ENCODE measurements around the gene ITGB3.
A peak's percentile ranks its signal among the peaks of the same experiment; 100 is the strongest.
"Not testable (repeated sequence)": the region's sequence is repeated elsewhere in the genome, so short reads cannot be mapped to it uniquely, and the experiment has no call there.

The ITGB3 gene

DNA sequence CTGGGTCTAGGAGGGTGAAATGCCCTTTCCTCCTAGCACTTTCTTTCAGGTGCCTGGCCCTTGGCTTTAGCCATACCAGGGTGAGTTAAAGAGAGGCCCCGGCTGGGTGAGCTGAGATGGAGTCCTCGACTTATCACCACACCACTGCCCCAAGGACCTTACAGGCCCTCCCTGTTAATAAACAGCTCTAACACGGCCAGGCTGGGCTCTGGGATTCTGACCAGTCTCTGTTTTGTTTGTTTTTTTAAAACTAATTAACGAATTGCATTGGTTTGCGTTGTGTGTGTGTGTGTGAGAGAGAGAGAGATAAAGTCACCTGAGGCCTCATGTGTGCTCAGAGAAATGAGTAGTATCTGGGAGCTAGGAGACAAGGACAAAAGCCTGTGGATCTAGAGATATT lies 30.2 kb upstream of the ITGB3 start:
- DNase-seq = no peak

DNA sequence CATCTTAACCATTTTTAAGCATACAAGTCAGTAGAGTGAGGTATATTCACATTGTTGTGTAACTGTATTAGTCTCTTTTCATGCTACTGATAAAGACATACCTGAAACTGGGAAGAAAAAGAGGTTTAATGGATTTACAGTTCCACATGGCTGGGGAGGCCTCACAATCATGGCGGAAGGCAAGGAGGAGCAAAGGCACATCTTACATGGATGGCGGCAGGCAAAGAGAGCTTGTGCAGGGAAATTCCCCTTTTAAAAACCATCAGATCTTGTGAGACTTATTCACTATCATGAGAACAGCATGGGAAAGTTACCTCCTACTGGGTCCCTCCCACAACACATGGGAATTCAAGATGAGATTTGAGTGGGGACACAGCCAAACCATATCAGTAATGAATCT lies 29.6 kb upstream of the ITGB3 start:
- not testable (repeated sequence) for DNase-seq

DNA sequence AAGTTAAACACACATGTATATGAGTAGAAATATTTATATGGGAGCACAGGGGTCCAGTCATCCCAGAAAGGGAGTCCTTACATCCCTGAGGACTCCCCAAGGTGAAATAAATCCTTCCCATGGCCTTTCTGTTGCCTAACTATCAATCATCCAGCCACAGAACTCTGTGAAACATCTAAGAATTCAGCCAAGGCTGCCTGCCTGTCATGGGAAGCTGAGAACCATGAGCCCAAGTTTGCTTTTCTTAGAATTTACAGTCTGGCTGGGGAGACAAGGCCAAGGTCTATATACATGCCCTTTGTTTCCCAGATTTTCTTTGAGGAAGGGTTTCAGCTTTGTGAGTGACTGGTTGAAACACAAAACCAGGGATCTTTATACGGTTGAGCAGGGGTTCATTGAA lies 28.7 kb upstream of the ITGB3 start:
- DNase-seq = no peak

DNA sequence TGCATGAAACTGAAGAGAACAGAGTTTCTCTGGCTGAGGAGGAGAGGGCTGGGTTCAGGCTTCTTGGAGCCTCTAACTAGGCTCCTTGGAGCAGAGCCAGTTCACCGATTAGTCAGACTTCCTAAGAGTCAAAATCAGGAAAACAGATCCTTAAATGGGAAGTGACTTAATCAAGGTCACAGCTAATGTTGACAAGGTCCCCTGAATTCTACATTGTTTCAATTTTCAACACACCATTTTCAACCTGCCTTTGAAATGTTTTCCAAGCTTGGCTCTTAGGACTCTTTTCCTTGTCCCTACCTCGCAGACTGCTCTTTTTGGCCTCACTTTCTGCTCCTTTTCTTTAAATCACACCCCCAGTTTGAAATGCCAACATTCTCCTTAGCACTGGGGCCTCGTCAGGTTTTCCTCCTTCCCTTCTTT lies 28.2 kb upstream of the ITGB3 start:
- no peak for DNase-seq

DNA sequence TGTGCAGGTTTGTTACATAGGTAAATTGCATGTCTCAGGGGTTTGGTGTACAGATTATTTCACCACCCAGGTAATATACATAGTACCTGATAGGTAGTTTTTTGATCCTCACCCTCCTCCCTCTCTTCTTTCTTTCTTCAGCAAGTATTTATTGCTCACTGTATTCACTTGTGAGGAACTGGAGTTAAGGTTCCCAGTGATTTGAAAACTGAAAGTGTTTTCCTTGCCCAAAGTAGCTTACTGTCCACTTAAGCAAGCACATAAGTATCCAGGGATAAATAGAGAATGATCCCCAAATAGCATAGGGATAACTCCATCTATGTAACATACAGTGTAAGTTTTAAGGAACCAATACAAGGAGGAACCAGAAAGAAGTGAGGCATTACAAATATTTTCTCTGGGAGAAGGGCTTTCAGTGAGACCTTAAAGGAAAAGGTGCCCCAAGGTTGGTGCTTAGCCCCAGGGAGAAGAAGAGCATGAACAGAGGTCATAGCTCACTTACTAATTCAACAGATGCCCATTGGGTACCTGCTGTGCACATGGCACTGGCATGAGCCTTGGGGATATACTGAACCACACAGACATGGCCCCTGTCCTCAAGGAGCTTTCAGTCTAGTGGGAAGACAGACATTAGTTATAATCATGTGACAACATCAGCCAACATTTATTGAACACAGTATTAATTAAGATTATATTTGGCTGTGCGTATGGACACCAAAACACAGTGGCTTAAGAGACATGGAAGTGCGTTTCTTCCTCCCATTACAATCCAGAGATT lies 27.5 kb upstream of the ITGB3 start:
- no peak for DNase-seq

DNA sequence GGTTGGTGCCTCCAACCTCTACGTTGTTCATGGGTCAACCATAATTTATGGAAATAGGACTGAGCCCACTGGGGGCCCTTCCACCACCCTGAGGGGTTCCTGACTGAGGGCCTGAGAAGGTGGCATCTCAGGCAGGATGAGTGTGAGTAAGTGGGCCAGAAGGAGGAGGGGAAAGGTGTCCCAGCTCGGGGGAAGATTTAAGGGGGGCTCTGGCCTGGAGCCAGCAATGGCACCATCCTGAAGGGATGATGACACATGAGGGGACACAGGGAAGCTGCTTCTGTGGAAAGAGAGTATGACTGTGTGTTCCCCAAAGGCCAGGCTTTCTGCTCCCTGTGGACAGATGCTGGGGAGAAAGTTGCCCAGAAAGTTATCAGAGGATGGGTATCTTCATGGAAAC lies 25.8 kb upstream of the ITGB3 start:
- DNase-seq = no peak

DNA sequence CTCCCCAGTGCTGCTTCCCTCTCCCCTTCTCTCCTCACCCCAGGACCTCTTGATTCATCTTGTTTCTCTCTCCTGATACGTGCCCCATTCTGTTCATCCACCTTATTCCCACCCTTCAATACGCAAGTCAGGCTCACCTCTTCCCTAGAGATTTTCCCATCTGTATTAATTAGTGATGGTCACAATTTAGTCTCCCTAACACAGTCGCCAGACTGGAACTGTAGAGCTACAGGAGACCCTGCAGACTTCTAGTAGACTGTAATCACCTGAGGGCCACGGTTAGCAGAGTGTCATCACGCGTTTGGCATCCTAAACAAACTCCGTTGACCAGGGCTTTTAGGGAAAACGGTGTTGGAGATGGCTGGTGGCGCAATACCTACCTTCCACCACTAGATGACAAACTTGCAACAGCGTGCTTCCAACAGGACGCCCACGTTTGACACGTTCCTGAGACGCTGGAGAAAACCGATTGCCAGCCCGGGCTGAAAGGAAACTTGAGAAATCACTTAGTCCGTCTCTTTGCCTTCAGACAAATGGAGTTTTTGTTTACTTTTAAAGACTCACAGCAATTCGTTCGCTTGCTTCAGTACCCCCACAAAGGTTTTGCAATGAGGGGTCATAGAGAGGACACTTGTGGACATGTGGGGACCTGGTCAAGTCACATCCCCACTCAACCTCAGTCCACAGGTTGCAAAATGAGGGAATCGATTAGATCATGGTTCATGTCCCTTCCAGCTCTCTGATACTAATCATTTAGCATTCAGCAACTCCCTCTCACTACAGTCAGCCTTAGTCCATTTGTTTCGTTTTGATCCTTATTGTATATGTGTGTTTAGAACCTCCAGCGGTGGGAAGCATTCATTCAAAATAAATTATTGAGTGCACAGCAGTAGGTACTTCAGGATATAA lies 23.8 kb upstream of the ITGB3 start:
- peak; percentile 12 to 44 (median 24) for DNase-seq

DNA sequence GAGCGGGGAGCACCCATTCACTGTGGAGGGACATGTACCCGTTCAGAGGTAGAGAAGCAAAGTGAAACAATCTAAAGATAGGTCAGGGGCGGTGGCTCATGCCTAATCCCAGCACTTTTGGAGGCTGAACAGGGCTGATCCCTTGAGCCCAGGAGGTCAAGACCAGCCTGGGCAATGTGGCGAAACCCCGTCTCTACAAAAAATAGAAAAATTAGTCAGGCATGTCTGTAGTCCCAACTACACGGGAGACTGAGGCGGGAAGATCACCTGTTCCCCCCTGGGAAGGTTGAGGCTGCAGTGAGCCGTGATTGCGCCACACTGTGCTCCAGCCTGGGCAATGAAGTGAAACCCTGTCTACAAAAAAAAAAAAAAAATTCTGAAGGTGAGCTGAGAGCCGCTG lies 22.8 kb upstream of the ITGB3 start:
- DNase-seq = no peak

DNA sequence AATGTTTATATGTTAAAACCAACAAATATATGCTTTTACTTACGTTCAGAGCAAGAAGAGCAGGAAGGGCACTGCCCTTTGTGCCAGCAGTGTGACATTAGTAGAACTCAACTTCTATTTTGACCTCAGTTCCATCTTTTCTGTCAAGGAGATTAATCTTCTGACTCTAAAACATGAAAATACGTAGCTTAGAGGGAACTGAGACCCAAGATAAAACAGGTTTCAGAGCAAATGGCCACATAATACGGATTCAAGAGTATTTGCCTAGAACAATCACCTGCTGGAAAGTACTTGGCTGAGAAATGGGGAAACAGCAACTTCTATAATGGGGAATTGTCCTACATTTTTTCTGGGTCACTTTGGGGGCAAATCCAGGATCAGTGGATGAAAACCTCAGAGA lies 22.3 kb upstream of the ITGB3 start:
- no peak for DNase-seq

DNA sequence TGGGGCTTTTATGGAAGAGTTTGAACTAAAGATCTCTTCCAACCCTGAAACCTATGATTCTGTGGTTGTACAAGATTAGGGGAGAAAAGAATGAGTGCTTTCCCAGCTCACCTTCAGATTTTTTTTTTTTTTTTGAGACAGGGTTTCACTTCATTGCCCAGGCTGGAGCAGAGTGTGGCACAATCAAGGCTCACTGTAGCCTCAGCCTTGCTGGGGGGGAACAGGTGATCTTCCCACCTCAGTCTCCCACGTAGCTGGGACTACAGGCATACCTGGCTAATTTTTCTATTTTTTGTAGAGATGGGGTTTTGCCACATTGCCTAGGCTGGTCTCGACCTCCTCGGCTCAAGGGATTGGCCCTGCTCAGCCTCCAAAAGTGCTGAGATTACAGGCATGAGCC lies 21.8 kb upstream of the ITGB3 start:
- no peak for DNase-seq

DNA sequence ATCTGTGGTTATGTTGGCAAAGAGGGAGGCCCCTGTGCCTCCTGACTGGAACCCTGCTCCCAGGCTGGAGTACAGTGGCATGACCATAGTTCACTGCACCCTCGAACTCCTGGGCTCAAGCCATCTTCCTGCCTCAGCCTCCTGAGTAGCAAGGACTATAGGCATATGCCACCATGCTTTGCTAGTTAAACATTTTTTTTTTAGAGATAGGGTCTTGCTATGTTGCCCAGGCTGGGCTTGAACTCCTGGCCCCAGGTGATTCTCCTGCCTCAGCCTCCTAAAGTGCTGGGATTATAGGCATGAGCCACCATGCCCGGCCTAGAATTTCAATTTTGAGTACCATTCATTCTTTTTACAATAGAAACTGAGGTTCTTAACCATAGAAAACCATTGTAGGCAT lies 21.2 kb upstream of the ITGB3 start:
- DNase-seq = no peak

DNA sequence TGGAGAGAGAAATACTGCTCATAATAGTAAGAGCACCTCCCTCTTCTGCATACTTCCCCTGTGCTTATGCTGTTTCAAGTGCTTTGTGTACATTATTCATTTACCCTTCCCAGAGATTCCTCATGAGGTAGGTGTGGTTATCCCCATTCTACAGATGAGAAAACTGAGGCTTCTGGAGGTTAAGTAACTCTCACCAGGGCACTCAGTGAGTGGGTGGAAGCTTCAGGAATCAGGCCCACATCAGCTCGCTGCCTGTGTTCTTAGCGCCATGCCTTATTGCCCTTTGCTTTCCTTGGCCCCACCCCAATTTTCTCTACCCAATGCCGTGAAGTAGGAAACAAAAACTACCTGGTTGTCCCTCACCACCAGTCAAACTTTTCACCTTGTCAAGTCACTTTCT lies 18.1 kb upstream of the ITGB3 start:
- no peak for DNase-seq

DNA sequence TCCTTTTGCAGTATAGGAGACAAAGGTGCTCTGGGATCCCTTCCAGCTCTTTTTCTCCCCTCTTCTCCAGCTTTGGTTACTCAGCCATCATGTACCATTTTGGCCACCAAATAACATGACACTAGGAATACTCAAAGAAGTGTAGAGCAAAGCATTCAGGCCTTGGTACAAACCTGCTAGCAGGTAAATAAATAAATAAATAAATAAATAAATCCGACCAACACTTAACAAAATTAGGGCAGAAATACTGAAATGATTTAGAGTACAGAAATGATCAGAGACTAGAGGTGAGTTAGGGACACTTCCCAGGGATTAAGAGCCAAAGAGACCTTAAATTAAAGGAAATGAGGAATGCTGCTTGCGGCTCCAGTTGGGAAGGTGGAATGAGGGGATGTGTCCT lies 17.7 kb upstream of the ITGB3 start:
- DNase-seq = no peak

DNA sequence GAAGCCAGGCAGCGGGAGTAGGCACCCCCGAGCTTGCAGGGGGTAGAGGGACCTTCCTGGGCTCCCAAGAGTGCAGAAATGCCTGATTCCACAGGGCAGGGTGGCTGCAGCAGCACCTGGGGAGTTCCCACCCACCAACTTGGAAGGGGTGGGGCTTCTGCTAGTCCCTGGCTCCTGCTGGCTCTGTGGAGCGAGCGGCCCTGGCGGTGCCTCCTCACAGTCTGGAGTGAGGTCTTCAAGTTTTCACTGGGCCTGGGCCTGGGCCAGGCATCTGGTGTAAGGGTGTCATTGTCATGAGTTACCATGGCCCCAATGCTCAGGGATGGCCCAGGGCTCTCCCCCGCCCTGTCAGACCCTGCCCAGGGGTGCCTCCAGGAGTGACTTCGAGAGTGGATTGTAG lies 15.8 kb upstream of the ITGB3 start:
- DNase-seq = no peak

DNA sequence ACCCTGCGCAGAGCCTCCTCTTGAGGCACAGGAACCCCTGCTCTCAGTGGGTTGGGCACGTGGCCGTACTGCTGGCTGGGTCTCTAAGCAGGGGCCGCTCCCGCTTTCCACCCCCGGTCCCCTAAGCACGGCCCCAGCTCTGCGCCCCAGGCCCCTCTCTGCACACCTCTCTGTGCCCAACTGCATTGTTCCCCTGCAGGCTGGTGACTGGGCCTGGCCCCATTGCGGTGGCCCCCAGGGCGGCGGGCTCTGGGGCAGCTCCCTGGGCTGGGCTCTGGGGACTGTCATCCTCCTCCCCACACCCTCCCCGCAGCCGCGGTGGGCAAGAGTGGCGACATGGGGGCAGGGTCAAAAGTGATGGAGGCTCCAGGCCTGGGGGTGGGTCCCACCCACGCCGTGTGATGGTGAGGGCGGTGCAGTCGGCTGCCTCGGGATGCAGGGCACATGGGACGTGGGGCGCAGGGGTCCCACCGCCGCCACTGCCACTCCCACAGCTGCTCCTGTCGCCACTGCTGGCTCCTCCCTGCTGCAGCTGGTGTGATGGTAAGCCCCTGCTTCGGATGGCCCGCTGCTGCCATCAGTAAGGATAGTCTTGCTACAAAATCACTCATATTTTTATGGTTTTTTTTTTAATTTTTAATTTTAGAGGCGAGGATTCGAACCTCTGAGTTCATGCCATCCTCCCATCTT lies 15.2 kb upstream of the ITGB3 start:
- no peak for DNase-seq

DNA sequence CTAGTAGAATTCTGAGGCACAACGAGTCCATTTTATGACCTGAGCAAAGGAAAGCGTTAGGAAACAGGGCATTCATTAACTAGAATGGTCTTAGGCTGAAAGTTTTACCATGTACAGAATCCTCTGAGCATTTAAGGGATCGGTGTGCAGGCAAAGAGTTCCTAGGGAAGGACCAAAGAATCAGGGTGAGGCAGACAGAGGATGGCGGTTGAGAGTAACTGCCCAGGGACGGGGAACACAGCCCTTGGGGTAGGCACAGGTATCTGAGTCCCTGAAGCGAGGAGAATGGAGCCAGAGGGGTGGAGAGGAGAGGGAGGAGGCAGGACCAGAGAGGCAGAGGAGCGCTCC lies 14.0 kb upstream of the ITGB3 start:
- no peak for DNase-seq

DNA sequence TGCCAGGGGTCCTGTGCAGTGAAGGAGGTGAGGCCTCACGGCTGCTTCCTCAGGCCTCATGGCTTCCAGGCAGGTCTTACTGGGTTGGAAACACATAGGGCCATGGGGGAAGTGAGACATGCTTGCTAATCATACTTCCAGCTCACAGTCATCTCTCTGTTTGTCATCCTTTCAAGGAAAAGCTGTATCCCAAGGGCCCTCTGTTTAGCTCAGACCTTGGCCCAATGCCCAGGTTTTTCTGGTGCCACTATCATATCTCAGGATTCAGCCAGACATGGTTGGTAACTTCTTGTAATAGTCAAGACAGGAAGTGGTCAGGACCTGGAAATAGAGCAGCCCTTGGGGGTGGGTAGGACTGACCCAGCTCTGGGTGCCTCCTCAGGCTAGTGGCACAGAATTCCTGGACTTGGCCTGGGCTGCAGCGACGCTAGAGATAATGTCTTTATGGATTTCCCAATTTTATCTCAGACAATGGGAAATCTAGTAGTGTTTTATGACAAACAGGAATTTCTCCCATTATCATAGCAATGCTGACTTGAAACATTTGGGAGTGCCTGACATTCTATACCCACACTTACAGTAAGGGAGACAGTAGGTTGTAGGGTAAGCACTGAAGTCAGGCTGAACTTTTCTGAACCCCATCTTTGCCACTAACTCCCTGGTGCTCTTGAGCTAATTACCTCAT lies 13.5 kb upstream of the ITGB3 start:
- no peak for DNase-seq

DNA sequence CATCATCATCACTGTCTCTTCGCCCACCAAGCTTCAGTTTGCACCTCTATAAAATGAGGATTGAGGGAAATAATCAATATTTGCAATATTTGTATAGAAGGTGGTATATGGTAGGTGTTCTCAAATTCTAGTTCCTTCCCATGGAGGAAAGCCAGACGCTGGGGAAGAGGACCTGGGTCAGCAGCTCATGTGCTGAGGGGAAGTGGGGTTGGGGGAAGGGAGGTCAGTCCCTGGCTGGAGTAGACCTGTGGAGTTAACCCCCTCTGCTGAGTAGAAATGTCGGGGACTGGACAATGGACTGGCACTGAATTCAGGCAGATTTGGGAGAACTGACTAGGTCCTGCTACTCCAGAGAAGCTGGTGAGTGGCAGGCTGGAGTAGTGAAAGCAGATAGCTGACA lies 12.8 kb upstream of the ITGB3 start:
- DNase-seq = no peak

DNA sequence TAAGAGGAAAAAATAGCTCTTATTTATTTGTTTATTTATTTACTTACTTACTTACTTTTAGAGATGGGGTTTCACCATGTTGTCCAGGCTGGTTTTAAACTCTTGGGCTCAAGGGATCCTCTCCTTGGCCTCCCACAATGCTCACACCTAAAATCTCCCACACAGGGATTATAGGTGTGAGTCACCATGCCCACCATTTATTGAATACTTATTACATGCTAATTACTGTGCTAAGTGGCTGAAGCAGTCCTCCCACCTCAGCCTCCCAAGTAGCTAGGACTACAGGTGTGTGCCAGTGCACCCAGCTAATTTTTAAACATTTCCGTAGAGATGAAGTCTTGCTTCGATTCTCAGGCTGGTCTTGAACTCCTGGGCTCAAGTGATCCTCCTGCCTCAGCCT lies 11.0 kb upstream of the ITGB3 start:
- DNase-seq = no peak

DNA sequence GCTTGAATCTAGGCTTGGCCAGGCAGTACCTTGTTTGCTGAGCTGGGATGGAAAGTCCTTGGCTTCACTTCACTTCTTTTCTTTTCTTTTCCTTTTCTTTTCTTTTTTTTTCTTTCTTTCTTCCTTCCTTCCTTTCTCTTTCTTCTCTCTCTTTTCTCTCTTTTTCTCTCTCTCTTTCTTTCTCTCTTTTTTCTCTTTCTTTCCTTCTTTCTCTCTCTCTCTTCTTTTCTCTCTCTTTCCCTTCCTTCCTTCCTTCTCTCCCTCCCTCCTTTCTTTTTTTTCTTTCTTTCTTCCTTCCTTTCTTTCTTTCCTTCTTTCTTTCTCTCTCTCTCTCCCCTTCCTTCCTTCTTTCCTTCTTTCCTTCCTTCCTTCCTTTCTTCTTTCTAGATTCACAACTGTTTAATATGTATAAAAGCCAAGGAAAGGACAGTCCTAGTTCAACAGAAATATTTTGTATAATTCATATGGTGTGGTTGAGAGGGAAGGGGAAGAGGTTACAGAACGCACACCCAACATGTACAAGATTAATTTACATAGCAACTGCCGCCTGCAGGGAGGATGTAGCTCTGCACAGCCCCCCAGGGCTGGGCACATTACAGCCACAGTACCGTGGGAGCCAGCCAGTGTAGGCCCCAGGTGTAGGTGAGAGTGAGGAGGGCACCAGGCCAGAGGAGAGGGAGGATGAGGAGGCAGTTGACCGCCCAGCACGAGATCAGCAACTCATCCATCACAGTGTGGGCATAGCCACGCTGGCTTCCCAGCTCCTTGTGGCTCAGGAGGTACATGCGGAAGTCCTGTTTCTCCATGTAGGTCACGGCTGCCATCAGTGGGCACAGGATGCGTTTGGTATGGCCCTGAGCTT lies 9.7 kb upstream of the ITGB3 start:
- DNase-seq = no peak

DNA sequence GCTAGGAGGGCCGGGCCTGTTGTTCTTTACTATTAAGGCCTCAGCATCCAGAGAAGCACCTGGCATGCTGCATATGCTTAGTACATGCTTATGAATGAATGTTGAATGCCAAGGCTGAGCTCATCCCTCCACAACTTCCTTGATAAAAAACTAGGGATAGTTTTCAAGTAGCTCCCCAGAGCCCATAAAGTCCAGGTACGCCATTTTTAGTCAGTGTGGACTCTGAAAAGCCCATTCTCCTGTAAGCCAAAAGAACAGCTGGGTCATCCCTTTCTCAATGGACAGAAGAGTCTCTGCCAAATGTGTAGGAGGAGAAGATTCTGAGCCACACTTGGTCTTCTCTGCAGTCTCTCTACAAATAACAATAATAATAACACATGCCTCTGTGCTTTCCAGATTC lies 8.9 kb upstream of the ITGB3 start:
- DNase-seq = no peak

DNA sequence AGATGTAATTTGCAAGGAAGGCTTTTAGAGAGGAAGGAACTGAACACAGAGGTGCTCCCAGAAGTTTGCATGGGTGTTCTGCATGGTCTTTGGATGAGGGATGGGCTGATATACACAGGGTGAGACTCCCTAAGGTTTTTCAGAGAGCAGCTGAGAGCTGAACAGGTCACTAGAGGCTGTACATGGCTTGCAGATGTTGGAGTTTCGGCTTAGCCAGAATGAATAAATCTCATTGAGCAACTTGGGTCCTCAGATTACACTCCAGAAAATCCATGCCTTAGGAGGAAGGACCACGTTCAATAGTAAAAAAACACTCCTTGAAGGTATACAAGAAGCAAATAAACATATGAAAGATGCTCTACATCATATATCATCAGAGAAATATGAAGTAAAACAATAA lies 7.5 kb upstream of the ITGB3 start:
- DNase-seq = no peak
